GM15510 (cell line): ENCODE results near the gene DTX3L.

Experiments
- POLR2A ChIP-seq: IDR thresholded peaks from 3 replicates; pipeline ENCODE4 v1.6.1; 2011; ENCODE audit warnings: borderline replicate concordance; ENCODE audit not compliant: insufficient read length; ENCODE audit errors: extremely low read depth

The DTX3L gene

GRCh38 chr3:122612696-122613095 is 48.6 kb downstream of the DTX3L start:
- TF ChIP-seq POLR2A = no peak

- no peak for TF ChIP-seq POLR2A
Measured at GRCh38 chr3:122615303-122615702, 51.2 kb downstream of the DTX3L start.

GRCh38 chr3:122618614-122619013 is 54.5 kb downstream of the DTX3L start:
- TF ChIP-seq POLR2A = no peak

- TF ChIP-seq POLR2A = no peak
Measured at GRCh38 chr3:122619040-122619439, 54.9 kb downstream of the DTX3L start.

GRCh38 chr3:122620399-122620798 is 56.3 kb downstream of the DTX3L start:
- no peak for TF ChIP-seq POLR2A

- no peak for TF ChIP-seq POLR2A
Measured at GRCh38 chr3:122621112-122621511, 57.0 kb downstream of the DTX3L start.

- no peak for TF ChIP-seq POLR2A
Measured at GRCh38 chr3:122623031-122623829, 59.1 kb downstream of the DTX3L start.
